CD4-positive, alpha-beta T cell treated with Interleukin-10 for 1 hour (primary cell): ENCODE results near the gene LRRC55.

Experiments
- DNase-seq: peaks from one replicate; pipeline ENCODE4 v3.0.0-alpha.2; 2020

The LRRC55 gene

DNA sequence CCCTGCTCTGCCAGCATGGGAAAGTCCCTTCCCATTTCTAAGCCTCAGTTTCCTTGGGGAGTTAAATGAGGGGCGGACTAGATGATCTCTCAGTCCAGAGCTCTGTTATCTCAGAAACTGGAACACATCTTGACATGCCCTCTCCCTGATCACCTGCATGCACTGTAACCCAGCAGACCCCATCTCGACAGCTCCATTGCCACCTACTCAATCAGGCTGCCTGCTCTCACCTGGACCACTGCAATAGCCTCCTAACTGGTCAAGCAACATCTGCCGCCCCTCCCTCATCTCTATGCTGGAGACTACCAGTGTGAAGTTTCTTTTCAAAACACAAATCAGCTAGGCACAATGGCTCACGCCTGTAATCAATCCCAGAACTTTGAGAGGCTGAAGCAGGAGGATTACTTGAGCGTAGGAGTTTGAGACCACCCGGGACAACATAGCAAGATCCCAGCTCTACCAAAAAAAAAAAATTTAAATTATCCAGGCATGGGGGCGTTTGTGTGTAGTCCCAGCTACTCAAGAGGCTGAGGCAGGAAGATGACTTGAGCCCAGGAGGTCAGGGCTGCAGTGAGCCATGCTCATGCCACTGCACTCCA, 22.2 kb downstream of the LRRC55 start:
- no peak for DNase-seq

DNA sequence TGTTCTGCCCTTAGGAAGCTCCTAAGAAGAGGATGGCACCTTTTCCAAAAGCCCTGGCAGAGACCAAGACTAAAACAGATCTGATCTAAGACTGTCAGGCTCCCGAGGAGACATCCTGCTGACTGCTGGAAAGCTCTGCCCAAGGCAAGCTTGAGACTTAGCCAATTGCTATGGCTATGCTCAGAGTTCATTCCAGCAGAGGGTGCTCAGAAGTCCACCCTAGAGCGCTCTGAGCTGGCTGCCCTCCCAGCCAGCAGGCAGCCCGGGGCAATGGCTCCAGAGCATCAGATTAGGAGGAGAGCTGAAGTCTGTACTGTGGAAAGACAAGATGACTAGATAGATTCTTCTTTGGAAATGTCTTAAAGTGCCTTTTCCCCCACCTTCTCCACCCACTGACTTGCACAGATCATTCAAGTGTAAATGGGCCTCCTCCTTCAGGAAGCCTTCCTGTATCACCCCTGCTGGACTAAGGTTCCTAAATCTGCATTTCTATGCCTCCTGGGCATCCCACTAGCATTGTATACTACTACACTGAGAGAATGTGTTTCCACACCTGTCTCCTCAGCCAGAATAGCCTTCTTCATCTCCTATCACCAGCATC, 23.4 kb downstream of the LRRC55 start:
- no peak for DNase-seq

DNA sequence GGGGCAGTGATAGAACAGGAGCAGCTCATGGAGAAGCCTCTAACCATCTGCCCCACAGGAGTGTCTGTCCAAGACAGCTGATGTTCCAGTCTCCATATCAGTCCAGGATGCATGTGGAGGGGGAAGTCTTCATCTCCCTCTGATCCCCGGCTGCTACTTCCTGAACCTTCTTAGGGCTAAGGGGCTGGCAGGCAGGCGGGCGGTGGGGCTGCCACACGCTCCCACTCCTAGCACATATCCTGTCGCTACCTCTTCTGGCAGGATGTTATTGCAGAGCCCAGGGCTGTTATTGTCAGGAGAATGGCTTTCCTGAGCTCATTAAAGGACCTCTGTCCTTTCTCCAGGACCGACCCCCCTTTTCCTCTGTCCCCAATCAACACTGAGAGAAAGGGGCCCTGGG, 25.4 kb downstream of the LRRC55 start:
- DNase-seq: no peak

GRCh38 chr11:57210781-57211180, 29.0 kb downstream of the LRRC55 start:
- no peak for DNase-seq

GRCh38 chr11:57213342-57214097, 31.8 kb downstream of the LRRC55 start:
- DNase-seq: no peak

- no peak for DNase-seq
Observed at GRCh38 chr11:57214098-57214417, 32.3 kb downstream of the LRRC55 start.

- DNase-seq: no peak
Observed at GRCh38 chr11:57214494-57214893, 32.7 kb downstream of the LRRC55 start.

DNA sequence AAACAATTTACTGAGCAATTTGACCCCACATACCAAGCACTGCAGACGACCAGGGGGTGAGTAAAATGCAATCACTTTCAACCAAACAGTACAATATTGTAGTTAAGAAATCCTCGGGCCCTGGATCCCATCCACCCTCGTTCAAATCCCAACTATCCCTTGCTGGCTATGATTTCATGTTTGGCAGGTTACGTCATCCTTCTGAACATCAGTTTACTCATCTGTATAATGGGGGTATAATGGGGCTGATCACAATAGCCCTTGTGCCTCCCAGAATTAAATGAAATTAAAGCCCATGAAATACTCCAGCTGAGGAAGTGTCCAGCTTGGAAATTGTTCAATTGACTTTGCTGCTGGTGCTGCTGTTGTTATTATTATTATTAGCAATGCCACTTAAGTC, 34.7 kb downstream of the LRRC55 start:
- no peak for DNase-seq

- no peak for DNase-seq
Observed at GRCh38 chr11:57217053-57217452, 35.3 kb downstream of the LRRC55 start.

DNA sequence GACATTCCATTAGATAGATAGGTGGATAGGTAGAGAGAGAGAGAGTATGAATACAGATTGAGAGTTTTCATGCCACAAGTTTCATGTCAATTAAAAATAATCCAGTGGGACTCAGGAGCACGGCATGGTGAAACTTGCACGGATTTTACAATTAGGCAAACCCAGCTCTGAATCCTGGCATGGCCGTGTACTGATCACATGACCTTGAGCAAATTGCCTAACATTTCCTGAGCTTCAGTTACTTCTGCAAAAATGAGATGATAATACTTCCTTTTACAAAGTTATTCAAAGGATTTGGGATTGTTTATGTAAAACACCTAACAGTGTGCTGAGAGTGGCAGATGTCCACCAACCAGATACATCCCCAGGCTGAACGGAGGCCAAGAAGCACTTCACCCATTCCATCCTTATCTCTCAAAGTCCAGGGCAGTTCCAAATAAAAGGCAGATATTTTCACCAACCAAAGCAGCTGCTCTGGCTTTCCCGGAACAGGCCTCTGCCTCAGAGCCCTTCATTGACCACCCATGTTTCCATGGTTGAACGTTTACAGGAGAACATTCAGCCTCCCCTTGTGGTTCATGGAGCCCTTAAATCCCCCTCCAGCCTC, 37.4 kb downstream of the LRRC55 start:
- DNase-seq: no peak

- DNase-seq: no peak
Observed at GRCh38 chr11:57222239-57222638, 40.5 kb downstream of the LRRC55 start.

DNA sequence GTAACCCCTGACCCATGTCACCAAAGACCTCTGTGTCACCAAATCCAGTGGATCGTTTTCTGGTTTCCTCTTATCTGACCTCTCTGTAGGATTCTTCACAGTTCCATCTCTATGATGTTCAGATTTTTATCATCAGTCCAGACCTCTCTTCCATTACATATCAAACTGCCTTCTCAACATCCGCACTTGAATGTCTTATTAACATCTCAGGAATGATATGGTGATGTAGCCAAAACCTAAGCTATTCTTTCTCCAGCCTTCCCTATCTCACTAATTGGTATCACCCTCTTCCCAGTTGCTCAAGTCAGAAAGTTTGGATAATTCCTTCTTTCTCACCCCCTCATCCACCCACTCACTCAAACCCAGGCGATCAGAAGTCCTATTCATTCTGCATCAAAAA, 41.8 kb downstream of the LRRC55 start:
- no peak for DNase-seq

DNA sequence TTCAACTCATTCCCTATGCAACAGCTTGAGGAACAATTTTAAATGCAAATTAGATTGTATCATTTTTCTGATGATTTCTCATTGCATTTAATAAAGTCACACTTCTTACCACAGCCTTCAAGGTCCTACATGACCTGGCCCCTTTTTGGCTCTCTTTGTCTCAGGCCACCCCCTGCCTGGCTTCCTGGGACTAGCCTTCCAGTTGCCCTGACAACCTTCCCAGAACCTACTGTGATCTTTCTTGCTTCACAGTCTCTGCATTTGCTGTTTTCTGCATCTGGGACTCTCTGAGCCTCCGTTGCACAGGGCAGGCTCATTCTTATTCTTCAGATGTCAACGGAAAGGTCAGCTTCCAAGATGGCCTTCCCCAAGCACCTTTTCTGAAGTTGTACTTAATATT, 42.4 kb downstream of the LRRC55 start:
- DNase-seq: no peak

DNA sequence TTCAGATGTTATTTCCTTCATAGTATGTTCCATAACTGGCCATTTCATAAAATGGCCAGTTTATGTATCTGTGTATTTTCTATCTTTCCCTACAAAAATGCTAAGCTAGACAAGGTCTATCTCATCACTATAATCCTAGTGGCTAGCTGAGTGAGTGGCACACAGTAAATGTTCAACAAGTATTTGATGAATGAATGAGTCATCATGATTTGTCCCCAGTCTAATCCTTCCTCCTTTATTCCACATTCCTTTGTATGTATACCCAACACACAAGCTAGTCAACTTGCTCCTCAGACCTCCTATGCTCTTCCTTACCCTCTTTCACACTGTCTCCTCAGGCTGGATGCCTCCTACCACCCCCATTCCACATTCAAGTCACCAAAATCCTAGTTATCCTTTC, 42.8 kb downstream of the LRRC55 start:
- no peak for DNase-seq

GRCh38 chr11:57228600-57228999, 46.8 kb downstream of the LRRC55 start:
- no peak for DNase-seq

DNA sequence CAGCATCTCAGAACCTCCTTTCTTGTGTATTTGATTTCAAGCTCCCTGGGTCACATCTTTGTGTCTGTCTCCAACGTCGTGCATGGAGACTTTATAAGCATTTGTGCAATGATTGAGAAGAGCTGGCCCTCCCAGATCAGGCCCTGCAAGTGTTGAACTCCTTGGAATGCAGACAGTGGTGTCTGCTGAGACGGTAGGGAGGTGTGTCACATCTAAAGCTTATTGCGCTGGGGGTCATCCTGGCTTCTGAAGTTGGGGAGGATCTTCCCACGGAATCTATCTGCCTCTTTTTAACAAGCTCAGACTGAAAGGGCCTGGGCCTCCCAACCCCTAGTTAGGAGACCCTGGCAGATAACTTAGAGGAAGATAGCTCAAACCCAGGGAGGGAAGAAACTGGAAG, 48.6 kb downstream of the LRRC55 start:
- DNase-seq: no peak

DNA sequence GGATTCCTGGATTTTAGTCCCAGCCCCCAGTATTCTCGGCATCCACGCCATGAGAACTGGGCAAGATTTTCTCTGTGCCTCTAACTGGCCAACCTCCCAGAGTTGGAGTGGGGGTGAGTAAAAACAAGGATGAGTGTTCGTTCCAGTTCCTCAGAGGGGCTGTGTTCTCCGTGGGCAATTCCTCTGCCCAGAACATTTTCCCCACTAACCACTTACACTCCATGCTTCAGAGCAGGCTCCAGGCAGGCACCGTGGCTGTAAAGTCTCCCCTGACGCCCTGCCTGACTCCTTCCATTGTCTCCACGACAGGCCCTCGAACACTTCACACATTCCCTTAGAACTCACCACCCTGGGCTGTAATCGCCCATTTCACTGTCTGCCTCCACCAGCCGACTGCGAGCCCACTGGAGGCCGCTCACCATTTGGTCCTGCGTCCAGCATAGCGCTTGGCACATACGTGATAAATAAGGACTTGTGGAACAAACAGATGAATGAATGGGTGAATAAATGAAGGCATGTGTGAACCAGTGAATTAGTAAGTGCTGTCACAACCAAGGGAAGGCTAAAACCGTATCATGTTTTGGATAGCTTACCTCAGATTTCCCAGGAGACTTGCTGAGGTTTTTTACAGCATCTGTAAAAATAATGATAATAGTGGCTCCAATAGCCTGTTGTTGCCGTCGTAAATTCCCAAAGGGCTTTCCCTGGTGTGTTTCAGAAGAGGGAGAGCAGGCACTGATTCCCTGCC, 49.2 kb downstream of the LRRC55 start:
- no peak for DNase-seq

DNA sequence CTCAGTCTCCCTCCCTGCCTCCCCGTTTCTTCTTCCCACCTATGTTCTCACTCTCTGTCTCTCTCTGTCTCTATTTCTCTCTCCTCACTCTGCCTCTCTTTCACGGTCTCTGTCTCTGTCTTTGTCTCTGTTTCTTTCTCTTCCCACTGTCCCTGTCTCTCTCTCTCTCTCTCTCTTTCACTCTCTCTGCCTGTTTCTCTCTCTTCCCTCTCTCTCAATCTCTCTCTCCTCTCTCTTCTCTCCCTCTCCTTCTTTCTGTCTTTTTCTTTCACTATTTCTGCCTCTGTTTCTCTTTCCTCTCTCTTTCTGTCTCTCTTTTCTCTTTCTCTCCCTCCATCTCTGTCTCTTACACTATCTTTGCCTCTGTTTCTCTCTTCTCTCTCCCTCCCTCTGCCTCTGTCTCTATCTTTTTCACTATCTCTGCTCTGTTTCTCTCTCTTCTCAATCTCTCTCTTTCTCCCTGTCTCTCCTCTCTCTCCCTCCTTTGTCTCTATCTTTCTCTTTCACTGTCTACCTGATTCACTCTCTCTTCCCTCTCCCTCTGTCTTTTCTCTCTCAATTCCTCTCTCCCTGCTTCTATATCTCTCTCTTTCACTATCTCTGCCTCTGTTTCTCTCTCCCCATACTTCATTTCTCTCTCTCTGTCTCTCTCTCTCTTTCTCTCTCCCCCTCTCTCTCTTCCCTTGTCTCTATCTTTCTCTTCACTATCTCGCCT, 49.9 kb downstream of the LRRC55 start:
- no peak for DNase-seq

DNA sequence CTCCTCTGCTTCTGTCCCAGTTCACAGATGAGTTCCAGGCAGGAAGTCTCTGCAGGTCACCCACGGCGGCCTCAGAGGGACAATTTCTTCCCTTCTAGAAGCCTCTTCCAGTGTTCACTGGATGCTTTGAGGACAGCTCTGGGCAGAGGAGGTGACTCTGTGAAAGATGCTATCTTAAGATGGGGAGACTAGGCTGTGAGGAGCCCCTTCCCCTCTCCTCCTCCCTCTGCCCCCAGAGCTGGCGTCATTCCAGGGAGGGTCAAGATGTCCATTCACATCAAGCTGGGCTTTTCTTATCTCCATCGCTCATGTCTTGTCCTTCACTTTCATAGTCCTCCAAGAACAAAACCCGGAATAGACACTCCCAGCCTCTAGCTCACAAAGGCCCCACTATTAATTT, 51.9 kb downstream of the LRRC55 start:
- DNase-seq: no peak

DNA sequence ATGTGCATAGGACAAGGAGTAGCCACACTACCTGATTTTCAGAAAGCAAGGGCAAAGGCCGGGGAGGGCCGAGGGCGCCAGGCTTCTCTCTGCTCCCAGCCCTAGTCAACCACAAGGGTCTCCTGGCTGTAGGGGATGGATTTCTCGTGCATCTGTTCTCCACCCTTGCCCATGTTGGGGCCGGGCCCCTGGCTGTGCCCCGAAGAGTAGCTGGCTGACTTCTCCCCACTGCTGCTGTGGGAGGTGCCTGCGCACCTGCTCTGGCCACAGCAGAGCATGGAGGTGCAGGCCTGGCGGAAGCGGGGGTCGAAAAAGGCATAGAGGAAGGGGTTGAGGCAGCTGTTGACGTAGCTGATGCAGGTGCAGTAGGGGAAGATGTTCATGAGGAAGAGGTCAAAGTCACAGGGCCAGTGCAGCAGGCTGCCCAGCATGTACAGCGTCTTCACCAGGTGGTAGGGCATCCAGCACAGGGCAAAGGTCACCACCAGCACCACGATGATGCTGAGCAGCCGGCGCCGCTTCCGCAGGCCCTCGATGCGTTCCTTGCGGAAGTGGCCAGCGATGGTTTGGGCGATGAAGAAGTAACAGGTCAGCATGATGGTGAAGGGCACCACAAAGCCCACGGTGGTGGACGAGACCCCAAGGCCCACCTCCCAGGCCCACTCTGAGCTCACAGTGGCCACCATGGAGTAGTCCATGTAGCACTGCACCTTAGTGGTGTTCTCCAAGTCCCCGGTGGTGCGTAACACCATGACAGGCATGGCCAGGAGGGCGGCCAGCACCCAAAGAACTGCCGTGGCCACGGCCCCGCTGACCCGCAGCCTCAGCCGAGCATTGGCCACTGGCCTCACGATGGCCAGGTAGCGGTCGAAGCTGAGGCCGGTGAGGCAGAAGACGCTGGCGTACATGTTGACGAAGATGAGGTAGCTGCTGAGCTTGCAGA, 54.3 kb downstream of the LRRC55 start:
- no peak for DNase-seq

DNA sequence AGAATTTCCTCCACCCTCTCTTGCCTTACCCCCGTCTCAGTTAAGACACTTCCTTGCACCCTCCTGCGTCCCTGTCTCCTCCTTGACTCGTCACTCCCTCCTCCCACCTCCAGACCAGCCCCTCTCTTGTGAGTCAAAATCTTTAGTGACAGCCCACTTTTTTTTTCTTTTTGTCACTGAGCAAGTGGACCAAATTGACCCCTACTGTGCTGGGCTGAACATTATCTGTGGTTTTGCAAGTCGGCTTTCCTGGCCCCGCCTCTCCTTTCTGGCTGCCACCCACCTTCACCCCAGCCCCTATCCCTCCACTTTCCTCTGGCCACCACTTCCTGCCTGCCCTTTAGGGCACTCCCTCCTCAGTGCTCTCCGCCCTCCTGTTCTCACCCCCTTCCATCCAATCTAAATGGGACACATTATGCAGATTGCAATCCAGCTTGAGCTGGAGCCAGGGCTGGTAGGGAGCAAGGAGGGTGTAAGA, 55.5 kb downstream of the LRRC55 start, which contains the start of gene APLNR:
TSS of gene APLNR (minus strand) at position 47 of the 478 bp plus-strand sequence. CDS start 246 bp downstream, outside the sequence.
- DNase-seq: no peak
